Measurements from ENCODE around the gene BAX.
"Not testable (repeated sequence)": the region's sequence is repeated elsewhere in the genome, so short reads cannot be mapped to it uniquely, and the experiment has no call there.

DNA sequence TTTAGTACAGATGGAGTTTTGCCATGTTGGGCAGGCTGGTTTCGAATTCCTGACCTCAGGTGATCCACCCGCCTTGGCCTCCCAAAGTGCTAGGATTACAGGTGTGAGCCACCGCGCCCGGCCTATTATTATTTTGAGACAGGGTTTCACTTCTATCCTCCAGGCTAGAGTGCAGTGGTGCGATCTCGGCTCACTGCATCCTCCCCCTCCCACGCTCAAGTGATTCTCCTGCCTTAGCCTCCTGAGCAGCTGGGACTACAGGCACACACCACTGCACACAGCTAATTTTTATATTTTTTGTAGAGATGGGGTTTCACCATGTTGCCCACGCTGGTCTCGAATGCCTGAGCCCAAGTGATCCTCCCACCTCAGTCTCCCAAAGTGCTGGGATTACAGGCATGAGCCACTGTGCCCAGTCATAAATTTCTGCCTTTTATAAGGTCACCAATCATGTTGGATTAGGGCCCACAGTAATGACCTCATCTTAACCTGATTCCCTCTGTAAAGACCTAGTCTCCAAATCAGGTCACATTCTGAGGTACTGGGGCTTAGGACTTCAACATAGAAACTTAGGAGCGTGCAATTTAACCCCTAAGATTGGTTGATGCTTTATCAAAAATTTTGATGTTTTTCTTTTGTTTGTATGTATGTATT lies 45.1 kb upstream of the BAX start:
- TF ChIP-seq, protein P1, sequence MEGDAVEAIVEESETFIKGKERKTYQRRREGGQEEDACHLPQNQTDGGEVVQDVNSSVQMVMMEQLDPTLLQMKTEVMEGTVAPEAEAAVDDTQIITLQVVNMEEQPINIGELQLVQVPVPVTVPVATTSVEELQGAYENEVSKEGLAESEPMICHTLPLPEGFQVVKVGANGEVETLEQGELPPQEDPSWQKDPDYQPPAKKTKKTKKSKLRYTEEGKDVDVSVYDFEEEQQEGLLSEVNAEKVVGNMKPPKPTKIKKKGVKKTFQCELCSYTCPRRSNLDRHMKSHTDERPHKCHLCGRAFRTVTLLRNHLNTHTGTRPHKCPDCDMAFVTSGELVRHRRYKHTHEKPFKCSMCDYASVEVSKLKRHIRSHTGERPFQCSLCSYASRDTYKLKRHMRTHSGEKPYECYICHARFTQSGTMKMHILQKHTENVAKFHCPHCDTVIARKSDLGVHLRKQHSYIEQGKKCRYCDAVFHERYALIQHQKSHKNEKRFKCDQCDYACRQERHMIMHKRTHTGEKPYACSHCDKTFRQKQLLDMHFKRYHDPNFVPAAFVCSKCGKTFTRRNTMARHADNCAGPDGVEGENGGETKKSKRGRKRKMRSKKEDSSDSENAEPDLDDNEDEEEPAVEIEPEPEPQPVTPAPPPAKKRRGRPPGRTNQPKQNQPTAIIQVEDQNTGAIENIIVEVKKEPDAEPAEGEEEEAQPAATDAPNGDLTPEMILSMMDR (IDR thresholded peaks at IDR 0.05), result not testable (repeated sequence)
- TF ChIP-seq POLR2A (IDR thresholded peaks at IDR 0.05), result not testable (repeated sequence)
